Fibroblast of mammary gland (primary cell): Measurements from ENCODE around the gene HOXC4.
"Not testable (repeated sequence)": the region's sequence is repeated elsewhere in the genome, so short reads cannot be mapped to it uniquely, and the experiment has no call there.

Experiments used
- DNase-seq: peaks from one replicate; pipeline ENCODE4 v3.0.0-alpha.2; 2010; ENCODE audit warnings: low read depth
- H3K4me3 ChIP-seq: 2 replicates; pipeline ENCODE4 v1.5.1; 2011; ENCODE audit warnings: low read depth, mild to moderate bottlenecking, low read length, moderate library complexity; ENCODE audit not compliant: control insufficient read depth
- CTCF ChIP-seq: conservative IDR thresholded peaks from 2 replicates; pipeline ENCODE4 v1.5.1; 2011; ENCODE audit warnings: low read depth, low read length, inconsistent platforms; ENCODE audit not compliant: control insufficient read depth, insufficient read depth

HOXC4 gene

GRCh38 chr12:54082397-54082892 lies 28.8 kb downstream of the HOXC4 start:
- DNase-seq = peak; percentile 57
- no peak for TF ChIP-seq CTCF
- H3K4me3 ChIP-seq = peak overlapping the region; percentile 29

DNA sequence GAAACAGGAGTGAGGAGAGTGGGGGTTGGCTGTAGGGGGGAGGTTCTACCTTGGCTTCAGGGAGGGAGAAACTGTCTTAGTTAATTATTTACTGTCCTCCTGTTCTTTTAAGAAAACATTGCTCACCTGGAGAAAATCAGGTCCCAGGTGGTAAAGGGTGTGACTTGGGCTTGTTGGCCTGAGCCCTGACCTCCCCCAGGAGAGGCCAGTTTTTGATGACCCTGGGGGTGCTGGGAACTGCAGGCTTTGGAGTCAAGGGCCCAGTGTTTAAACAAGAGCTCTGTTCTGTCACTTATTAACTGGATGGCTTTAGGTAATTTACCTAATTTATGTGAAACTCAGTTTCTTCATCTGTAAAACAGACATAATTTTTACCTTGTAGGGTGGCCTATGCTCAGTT lies 34.4 kb downstream of the HOXC4 start:
- not testable (repeated sequence) for DNase-seq, H3K4me3 ChIP-seq

DNA sequence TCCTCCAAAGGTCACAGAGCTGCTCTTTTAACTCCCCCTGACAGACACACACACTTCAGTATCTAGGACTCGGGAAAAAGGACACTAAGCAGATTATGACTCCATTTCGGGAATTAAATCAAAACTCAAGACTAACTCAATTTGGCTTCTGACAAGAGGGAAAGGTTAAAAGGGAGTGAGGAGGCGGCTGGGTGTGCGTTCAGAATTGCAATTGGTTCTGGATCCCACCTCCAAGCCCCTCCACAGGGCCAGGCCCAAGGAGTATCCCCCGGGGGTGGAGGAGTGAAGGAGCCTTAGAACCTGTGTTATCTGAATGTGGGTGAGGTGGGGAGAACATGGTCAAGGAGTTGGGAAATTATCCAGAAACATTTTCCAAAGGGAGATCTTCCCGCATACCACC lies 35.8 kb downstream of the HOXC4 start:
- not testable (repeated sequence) for DNase-seq, H3K4me3 ChIP-seq

DNA sequence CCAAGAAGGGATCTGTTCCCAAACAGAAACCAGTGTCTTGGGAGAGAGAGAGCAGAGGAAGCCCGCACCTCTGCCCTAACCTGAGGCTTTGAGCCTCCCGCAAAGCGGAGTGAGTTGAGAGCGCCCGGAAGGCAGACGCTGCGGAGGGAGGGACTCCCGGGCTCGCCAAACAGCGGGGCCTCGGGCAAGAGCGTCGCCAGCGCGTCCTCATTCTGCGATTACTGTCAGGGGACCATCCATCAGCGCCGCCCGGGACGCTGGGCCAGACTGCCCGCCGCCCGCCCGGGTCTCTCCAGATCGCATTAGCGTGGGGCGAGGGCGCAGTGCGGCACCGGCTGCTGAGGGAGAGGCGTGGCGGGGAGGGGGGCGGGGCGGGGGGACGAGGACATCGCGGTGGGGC lies 36.7 kb downstream of the HOXC4 start:
- not testable (repeated sequence) for H3K4me3 ChIP-seq

DNA sequence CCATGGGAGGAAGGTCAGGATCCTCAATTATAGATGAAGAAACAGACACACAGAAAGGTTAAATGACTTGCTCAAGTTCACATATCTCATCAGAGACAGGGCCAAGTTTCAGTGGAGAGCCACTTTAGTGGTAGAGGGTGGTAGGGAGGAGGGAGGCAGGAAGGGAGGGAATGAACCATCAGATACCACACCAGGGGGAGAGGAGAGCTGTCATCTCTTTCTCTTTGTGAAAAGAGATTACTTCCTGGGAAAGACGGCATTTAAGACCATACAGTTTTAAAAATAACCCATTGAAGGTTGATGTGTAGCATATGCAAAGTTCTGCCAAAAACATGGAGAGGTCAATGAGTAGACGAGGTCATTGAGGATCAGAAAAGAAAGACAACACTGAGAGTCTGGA lies 39.3 kb downstream of the HOXC4 start:
- DNase-seq, H3K4me3 ChIP-seq: not testable (repeated sequence)

More for the DNA sequence above, 36.7 kb downstream of the HOXC4 start:
- DNase-seq = not testable (repeated sequence)

DNA sequence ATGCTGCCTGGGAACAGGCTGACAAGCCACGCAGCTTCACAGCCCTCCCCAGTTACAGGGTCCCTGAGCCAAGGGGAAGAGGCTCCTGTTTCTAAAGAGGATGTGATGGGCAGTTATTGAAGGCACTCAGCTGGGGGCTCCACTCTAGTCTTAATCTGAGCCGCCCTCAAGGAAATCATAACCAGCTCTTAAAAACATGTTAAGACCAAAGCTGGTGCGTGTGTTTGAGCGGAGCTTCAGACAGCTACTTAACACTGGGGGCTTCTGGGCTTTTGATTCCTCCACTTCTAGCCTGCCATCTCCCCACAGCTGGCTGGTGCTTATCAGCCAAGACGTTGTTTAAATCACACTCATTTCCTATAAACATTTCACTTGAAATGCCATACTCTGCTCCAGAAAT lies 42.3 kb downstream of the HOXC4 start:
- H3K4me3 ChIP-seq, DNase-seq: not testable (repeated sequence)

GRCh38 chr12:54098644-54099043 lies 45.0 kb downstream of the HOXC4 start:
- not testable (repeated sequence) for H3K4me3 ChIP-seq

GRCh38 chr12:54100588-54100987 lies 47.0 kb downstream of the HOXC4 start:
- not testable (repeated sequence) for H3K4me3 ChIP-seq, DNase-seq

More at GRCh38 chr12:54098644-54099043, 45.0 kb downstream of the HOXC4 start:
- not testable (repeated sequence) for DNase-seq

DNA sequence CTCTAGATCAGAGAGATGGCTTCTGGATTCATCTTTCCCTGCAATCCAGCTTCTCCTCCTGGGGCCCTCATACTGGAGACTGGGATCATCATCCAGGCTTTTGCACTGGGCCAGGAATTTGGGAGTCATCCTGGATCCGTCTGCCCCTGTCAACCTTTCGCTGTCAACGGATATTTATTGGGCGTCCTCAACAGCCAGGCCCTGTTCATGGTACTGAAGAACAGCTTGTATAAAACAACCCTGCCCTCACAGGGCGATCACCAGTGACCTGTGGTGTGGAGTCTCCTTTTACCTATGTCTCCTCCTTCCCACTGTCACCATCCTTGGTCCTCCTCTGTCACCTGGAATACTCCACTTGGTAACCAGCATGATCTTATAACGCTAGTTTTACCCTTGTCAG lies 48.6 kb downstream of the HOXC4 start:
- H3K4me3 ChIP-seq, DNase-seq: not testable (repeated sequence)

DNA sequence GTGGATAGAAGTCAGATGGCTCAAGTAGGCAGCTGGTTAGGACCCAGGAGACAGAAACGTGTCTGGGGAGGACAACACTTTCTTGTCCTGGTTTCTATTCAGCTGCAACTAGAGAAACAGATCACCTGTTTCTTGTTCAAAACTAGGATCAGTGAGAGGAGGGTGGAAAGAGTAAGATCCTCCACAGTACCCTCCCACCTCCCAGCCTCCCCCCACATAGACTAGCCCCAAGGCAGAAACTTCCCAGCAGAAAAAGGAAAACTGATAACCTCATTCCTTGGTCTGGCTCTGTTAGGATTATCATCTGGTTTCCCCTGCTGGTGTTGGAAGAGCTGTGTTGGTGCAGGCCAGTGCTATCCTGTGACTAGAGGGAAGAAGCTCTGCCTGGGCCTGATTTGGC lies 50.2 kb downstream of the HOXC4 start:
- DNase-seq, H3K4me3 ChIP-seq: not testable (repeated sequence)
